DND-41 (cell line): Measurements from ENCODE around the gene GPD1.

Experiments
- EZH2 ChIP-seq: IDR thresholded peaks from 3 replicates; pipeline ENCODE4 v1.6.1; 2012; ENCODE audit warnings: borderline replicate concordance, low read depth, mild to moderate bottlenecking, moderate library complexity, low read length, inconsistent platforms; ENCODE audit not compliant: severe bottlenecking
- TF ChIP-seq, protein P1 (sequence below): IDR thresholded peaks from 2 replicates; pipeline ENCODE4 v1.5.1; 2012; ENCODE audit warnings: borderline replicate concordance, low read length, moderate library complexity, mild to moderate bottlenecking; ENCODE audit not compliant: poor library complexity, severe bottlenecking; ENCODE audit errors: extremely low read depth

DNA sequence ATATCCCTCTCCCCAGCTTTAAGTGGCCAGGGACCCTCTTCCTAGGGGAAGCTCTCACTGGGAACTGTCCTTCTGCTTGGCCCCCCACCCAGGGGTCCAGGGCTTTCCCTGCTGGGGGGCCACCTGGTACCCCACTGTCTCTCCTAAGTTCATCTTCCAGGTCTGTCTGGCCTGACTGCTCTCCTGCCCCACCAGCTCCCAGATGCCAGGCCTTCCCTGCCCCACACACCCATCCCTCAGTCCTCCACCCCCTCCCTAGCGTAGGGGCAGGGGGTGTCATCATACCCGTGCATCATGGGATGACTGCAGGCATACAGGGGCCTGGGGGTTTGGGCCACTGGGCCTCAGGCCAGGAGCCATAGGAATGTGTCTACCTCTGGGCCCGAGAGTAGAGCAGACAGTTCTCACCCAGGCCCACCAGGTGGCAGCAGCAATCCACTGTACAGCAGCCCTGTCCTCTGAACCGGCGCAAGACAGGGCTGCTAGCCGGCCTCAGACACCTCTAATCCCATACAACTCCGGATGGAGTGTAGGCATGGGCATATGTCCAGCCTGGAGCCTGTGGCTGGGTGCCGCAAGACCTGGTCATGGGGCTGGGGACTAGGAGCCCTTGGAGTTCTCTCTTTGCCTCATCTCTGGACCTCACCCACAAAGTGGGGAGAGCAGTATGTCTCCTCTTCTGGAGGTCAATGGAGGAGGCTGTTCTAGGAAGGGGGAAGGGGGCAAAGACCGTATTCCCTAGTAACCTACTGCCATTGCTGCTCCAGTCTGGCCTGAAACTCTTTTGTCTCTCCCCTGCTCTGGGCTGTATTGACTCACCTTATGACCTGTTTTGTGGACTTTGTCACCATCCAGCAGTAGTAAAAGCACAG lies 28.6 kb upstream of the GPD1 start:
- TF ChIP-seq, protein P1, sequence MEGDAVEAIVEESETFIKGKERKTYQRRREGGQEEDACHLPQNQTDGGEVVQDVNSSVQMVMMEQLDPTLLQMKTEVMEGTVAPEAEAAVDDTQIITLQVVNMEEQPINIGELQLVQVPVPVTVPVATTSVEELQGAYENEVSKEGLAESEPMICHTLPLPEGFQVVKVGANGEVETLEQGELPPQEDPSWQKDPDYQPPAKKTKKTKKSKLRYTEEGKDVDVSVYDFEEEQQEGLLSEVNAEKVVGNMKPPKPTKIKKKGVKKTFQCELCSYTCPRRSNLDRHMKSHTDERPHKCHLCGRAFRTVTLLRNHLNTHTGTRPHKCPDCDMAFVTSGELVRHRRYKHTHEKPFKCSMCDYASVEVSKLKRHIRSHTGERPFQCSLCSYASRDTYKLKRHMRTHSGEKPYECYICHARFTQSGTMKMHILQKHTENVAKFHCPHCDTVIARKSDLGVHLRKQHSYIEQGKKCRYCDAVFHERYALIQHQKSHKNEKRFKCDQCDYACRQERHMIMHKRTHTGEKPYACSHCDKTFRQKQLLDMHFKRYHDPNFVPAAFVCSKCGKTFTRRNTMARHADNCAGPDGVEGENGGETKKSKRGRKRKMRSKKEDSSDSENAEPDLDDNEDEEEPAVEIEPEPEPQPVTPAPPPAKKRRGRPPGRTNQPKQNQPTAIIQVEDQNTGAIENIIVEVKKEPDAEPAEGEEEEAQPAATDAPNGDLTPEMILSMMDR, result peak; percentile 97
- no peak for TF ChIP-seq EZH2
